T-helper 1 cell treated with Interleukin-12 subunit alpha and Interleukin-12 subunit beta and Interleukin-4 antibody, amounts not matched to agents 30 μg/mL and 1 μg/mL, for 36 hours (primary cell): ENCODE measurements around the gene GOLGA6A.

Experiments used
- H3K27ac Mint-ChIP-seq: one replicate; pipeline ENCODE4 v1.8.0; 2021; ENCODE audit warnings: mild to moderate bottlenecking, mixed read lengths
- H3K27me3 Mint-ChIP-seq: one replicate; pipeline ENCODE4 v1.8.0; 2021; ENCODE audit warnings: low read depth, mixed read lengths
- H3K36me3 Mint-ChIP-seq: one replicate; pipeline ENCODE4 v1.8.0; 2021; ENCODE audit warnings: low read depth, mixed read lengths
- H3K4me1 Mint-ChIP-seq: one replicate; pipeline ENCODE4 v1.8.0; 2021; ENCODE audit warnings: low read depth, mixed read lengths
- H3K4me3 Mint-ChIP-seq: one replicate; pipeline ENCODE4 v1.8.0; 2021; ENCODE audit warnings: mild to moderate bottlenecking, moderate library complexity, mixed read lengths
- H3K9me3 Mint-ChIP-seq: one replicate; pipeline ENCODE4 v1.8.0; 2021; ENCODE audit warnings: mixed read lengths

Gene GOLGA6A

DNA sequence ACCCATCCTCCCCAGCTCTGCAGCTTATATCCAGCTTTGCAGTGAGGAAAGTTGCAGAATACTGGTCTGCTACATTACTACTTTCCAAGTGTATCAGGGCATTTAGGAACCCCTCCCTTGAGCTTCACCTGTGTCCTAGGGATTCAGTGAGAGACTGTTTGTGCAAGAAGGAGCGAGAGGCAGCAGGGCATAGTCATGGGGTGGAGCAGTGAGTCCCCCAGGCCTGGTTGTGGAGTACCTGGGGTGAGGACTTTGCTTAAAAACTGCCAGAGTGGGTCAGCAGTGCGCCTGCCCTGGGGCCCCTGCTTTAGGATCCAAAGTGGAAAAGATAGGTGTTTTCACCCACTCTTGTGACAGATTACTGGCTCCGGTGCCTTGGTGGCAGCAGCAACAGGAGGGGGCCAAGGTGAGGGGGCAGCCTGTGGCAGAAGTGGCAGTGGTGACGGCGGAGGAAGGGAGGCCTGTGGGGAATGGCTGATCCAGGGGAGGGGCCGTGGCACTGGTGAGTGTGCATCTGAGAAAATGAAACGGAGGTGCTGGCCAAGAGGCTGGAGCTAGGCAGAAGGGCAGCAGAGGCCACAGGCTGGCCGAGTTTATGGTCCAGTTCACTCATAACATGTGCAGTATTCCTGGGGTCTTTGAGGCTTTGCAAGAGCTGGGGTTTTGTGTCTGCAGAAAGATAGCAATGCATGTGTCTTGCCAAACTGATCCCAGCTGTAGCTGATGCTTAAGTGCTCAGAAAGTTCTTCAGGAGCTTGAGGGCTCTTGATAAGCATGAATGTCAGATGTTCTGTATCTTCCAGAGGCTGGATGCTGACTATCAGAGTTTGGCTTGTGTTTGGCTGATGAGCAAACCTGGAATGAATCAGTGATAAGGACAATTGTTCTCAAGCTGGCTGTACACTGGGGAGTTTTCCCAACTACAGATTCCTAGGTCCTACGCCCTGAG lies 43.4 kb downstream of the GOLGA6A start:
- H3K36me3 Mint-ChIP-seq: peaks cover 47% of the 10 kb centered on the region
- H3K9me3 Mint-ChIP-seq: no peaks in the 10 kb centered on the region
- H3K27ac Mint-ChIP-seq: no peak overlapping the region
- no peak overlapping the region for H3K4me3 Mint-ChIP-seq
- no peaks in the 10 kb centered on the region for H3K4me1 Mint-ChIP-seq
- H3K27me3 Mint-ChIP-seq: no peaks in the 10 kb centered on the region

DNA sequence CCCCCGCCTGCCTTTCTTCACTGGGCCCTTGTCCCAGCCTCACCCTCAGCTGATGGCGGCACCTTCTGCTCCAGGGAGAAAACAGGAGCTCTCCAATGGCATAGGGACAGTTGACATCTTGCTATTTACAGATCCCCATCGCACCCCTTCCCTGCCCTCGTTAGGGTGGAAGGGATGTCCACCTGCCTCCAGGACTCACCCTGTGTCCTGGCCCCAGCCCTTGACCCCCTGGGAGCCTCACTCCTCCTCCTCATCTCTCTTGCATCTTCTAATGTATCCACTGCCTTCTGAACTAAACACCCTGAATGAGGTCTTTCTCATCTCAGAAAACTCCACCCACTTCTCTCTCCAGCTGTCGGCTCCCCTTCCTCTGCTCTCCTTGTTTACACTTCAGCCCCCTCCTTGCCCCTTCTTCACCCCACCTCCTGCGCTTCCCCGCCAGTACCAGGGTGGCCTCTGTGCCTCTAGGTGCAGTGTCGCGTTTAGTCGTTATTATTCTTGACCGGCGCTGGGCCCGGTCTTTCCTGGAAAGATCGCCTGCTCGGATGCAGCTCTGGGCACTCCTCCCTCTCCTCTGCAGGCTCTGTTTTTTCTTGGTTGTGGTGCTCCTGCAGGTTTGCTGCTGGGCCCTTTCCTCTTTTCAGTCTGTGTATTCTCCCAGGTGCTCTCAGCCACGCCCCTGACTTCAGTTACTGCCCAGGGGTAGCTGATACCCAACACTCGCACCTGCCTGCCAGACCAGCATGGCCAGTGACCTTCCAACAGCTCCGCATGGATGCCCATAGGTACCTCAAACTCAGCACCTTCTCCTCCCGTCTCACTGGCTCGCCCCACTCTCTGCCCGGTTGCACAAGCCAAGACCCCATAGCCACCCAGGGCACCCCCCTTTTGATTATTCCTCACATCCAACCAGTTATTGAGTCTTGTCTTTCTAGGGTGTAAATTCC lies 44.9 kb downstream of the GOLGA6A start:
- Mint-ChIP-seq H3K36me3 (peaks cover 46% of the 10 kb centered on the region), H3K4me3 (no peak overlapping the region), H3K4me1 (no peaks in the 10 kb centered on the region), H3K27me3 (no peaks in the 10 kb centered on the region), H3K27ac (no peak overlapping the region), H3K9me3 (no peaks in the 10 kb centered on the region)

DNA sequence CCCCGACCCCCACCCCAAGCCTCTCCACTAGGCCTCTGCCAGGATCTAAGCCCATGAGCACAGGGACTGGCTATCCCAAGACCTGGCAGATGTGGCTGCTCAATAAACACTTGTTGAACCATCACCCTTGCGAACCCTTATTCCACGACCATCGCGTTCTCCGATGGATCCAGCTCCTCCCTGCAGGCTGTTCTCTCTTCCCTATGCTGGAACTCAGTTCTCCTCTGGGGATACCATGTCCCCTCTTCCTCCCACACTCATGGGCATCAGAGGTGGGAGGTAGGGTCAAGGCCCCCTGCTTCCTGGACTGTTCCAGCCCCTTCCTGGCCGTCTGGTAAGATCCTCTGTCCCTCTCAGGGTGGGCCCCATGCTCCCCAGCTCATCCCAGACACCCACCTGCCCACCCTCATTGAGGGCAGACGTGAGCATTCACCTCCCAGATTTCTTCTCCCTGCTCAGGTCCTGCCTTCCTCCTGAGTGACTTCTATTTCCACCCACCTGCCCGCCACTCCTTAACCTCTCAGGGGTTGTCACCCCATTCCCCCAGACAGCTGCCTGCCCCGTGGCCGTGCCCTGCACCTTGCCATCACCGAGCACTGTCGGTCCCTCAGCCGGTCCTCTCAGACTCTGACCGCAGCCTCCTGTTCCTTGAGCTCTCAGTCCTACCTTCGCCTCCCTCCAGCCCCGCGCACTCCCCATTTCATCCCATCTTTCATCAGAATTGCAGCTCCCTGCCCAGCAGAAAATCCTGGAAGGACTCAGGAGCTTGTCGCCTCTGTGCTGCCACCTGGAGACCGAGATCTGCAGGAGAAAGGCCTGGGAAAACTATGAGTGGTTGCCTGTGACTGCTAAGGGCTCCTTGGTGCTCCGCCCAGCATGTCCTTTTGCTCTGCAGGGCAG lies 45.8 kb downstream of the GOLGA6A start:
- H3K36me3 Mint-ChIP-seq: peaks cover 52% of the 10 kb centered on the region
- peak overlapping the region; percentile 20 for H3K27ac Mint-ChIP-seq
- H3K9me3 Mint-ChIP-seq: no peaks in the 10 kb centered on the region
- no peaks in the 10 kb centered on the region for H3K4me1 Mint-ChIP-seq
- H3K27me3 Mint-ChIP-seq: no peaks in the 10 kb centered on the region
- H3K4me3 Mint-ChIP-seq: no peak overlapping the region

GRCh38 chr15:74035121-74036017 lies 47.0 kb downstream of the GOLGA6A start:
- Mint-ChIP-seq H3K36me3 (peaks cover 51% of the 10 kb centered on the region), H3K4me3 (no peak overlapping the region), H3K9me3 (no peaks in the 10 kb centered on the region), H3K4me1 (no peaks in the 10 kb centered on the region), H3K27me3 (no peaks in the 10 kb centered on the region), H3K27ac (no peak overlapping the region)

- H3K4me1 Mint-ChIP-seq: no peaks in the 10 kb centered on the region
- peaks cover 53% of the 10 kb centered on the region for H3K36me3 Mint-ChIP-seq
- H3K27ac Mint-ChIP-seq: no peak overlapping the region
- H3K27me3 Mint-ChIP-seq: no peaks in the 10 kb centered on the region
- no peak overlapping the region for H3K4me3 Mint-ChIP-seq
- no peaks in the 10 kb centered on the region for H3K9me3 Mint-ChIP-seq
Observed at GRCh38 chr15:74034206-74034755, 48.1 kb downstream of the GOLGA6A start.

DNA sequence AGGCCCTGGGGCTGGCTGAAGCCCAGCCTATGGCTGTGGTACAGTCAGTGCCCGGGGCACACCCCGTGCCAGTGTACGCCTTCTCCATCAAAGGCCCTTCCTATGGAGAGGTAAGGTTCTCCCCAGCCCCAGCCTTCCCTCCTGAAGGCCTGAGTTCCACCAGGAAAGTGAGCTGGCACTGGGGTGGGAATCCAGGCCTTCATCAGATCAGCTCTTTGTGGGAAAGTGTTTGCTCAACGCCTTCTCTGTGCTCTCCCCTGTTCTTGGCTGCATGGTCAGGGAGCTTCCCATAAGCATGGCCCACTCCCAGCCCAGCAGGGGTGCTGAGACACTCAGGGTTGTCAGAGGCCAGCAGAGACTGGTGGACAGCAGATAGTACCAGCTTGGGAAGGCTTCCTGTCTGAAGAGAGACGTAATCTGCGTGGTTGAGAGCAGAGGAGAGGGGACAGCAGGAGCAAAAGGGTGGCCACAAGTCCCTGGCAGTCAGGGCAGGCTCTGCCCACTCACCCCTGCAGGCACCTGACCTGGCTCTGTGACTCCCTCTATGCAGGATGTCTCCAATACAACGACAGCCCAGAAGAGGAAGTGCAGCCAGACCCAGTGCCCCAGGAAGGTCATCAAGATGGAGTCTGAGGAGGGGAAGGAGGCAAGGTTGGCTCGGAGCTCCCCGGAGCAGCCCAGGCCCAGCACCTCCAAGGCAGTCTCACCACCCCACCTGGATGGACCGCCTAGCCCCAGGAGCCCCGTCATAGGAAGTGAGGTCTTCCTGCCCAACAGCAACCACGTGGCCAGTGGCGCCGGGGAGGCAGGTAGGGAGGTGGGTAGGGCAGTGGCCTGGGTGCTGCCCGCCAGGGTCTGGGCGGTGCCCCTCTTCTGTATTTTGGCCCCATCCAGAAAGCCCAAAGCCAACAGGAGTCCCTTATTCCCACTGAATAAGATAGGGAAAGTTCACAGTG lies 49.5 kb downstream of the GOLGA6A start:
- peaks cover 2% of the 10 kb centered on the region for H3K4me1 Mint-ChIP-seq
- no peaks in the 10 kb centered on the region for H3K27me3 Mint-ChIP-seq
- H3K9me3 Mint-ChIP-seq: no peaks in the 10 kb centered on the region

DNA sequence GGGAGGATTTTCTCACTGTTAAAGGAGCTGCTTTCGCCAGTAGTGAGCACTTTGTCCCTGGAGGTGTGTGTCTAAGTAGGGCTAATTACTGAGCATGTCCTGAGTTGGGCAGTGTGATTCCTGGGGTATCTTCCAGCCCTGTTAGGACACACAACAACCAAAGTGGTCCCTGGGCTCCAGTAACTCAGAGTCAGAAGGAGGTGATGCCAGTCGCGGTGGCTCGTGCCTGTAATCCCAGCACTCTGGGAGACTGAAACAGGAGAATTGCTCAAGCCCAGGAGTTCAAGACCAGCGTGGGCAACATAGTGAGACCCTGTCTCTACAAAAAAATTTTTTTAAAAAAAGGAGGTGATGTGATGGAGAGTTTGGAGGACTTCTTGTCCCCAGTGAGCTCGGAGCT lies 50.3 kb downstream of the GOLGA6A start:
- Mint-ChIP-seq H3K9me3 (no peaks in the 10 kb centered on the region), H3K27ac (no peak overlapping the region), H3K36me3 (peaks cover 47% of the 10 kb centered on the region), H3K4me1 (peaks cover 2% of the 10 kb centered on the region), H3K4me3 (no peak overlapping the region), H3K27me3 (no peaks in the 10 kb centered on the region)

More for the DNA sequence above, 49.5 kb downstream of the GOLGA6A start:
- Mint-ChIP-seq H3K4me3 (no peak overlapping the region), H3K27ac (no peak overlapping the region), H3K36me3 (peaks cover 54% of the 10 kb centered on the region)

DNA sequence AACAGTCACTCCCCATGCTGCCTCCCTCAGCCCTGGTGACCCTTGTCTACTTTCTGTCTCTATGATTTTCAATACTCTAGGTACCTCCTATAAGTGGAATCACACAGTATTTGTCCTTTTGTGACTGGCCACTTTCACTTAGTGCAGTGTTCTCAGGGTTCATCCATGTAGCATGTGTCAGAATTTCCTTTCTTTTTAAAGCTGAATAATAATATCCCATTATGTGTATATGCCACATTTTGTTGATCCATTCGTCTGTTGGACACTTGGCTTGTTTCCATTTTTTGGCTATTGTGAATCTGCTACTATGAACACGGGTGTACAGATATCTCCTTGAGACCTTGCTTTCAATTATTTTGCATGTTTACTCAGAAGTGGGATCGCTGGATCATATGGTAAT lies 53.7 kb downstream of the GOLGA6A start:
- Mint-ChIP-seq H3K36me3 (peaks cover 38% of the 10 kb centered on the region), H3K27ac (no peak overlapping the region)

DNA sequence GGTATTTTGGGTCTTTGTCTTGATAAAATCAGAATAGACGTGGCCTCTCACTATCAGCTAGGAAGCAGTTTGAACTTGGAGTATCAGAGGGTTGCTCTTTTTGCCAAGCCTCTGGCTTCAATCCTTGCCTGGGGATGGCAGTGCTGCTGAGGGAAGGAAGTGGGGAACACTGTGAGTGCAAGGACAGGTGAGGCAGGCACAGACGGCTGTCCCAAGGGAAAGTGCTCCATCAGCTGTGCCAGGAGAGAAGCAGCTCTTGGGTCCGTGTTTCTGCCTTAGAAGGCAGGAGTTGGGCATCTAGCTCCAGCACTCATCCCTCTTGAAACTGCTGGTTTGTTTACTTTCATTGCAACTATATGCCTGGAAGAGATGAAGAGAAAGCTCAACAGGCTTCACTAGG lies 54.7 kb downstream of the GOLGA6A start:
- Mint-ChIP-seq H3K27ac (no peak overlapping the region), H3K4me3 (no peak overlapping the region), H3K4me1 (peaks cover 2% of the 10 kb centered on the region), H3K27me3 (no peaks in the 10 kb centered on the region), H3K9me3 (no peaks in the 10 kb centered on the region), H3K36me3 (peaks cover 44% of the 10 kb centered on the region)

More for the DNA sequence above, 53.7 kb downstream of the GOLGA6A start:
- no peaks in the 10 kb centered on the region for H3K27me3 Mint-ChIP-seq
- H3K4me1 Mint-ChIP-seq: peaks cover 2% of the 10 kb centered on the region
- H3K9me3 Mint-ChIP-seq: no peaks in the 10 kb centered on the region
- no peak overlapping the region for H3K4me3 Mint-ChIP-seq

GRCh38 chr15:74025436-74025835 lies 56.9 kb downstream of the GOLGA6A start:
- peaks cover 49% of the 10 kb centered on the region for H3K36me3 Mint-ChIP-seq
- peaks cover 14% of the 10 kb centered on the region for H3K4me1 Mint-ChIP-seq

GRCh38 chr15:74024687-74025086 lies 57.7 kb downstream of the GOLGA6A start:
- peaks cover 15% of the 10 kb centered on the region for H3K4me1 Mint-ChIP-seq
- no peak overlapping the region for H3K4me3 Mint-ChIP-seq
- peaks cover 45% of the 10 kb centered on the region for H3K36me3 Mint-ChIP-seq
- no peak overlapping the region for H3K27ac Mint-ChIP-seq
- no peaks in the 10 kb centered on the region for H3K27me3 Mint-ChIP-seq
- no peaks in the 10 kb centered on the region for H3K9me3 Mint-ChIP-seq

More at GRCh38 chr15:74025436-74025835, 56.9 kb downstream of the GOLGA6A start:
- H3K9me3 Mint-ChIP-seq: no peaks in the 10 kb centered on the region
- H3K27me3 Mint-ChIP-seq: no peaks in the 10 kb centered on the region
- no peak overlapping the region for H3K27ac Mint-ChIP-seq
- no peak overlapping the region for H3K4me3 Mint-ChIP-seq
